Measurements from ENCODE around the gene TEKT3. TPM values are rescaled to one million over a fixed set of nuclear protein-coding genes. Genes with fewer than 3 reads are reported as not detected.

The TEKT3 gene
- total RNA-seq, 1 donor from 2014 or later = not detected

DNA sequence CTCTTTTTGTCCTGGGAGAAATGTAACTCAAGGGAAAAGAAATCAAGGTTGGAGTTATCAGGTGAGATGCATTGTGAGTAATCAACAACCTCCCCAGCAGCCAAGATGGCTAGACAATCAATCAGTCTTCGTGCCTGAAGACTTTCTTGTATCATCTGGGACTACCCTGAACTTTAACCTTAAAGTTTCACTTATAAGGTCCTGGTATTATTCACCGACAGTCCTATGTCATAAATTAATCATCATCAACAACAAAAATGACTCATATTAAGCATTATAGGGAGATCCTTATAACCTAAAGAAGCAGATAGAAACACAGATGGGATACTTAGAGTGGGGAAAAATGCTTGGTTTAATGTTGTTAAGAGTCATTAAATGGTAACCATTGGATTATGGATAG lies 7.7 kb upstream of the TEKT3 start:
- FAIRE-seq (no peak), DNase-seq (ENCODE audit: low read depth) (peak; percentile 79)
- no peaks in the 10 kb centered on the region for H3K36me3 ChIP-seq (ENCODE audit: control insufficient read depth, insufficient read depth, low read length)

DNA sequence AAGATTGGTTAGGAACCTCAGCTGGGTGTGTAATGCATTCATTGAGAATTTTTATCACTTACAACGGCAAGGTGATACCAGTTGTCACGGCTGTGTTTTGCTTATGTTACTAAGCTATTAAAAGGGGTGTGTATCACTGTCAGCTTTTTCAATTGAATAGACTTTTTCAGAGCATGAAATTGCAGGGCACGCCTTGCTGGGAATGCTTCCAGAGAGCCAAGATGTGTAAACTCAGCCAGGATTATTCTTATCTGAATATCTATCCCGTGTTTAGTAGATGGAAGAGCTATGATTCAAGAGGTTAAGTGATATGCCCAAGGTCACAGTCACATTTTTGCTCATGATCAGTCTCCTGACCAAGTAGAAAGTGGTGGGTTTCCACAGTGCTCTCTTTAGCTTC lies 6.6 kb upstream of the TEKT3 start:
- Histone ChIP-seq H3K27me3 (ENCODE audit: control insufficient read depth, insufficient read depth, low read length) (no peaks in the 10 kb centered on the region), H3K36me3 (ENCODE audit: control insufficient read depth, insufficient read depth, low read length) (no peaks in the 10 kb centered on the region), H3K4me3 (ENCODE audit: low read depth, low read length) (no peak overlapping the region)
- no peak for TF ChIP-seq CTCF (IDR thresholded peaks at IDR 0.05; ENCODE audit: insufficient read depth, low read length, severe bottlenecking)
- peak; percentile 44 for DNase-seq (ENCODE audit: low read depth)
- FAIRE-seq = no peak

More for the DNA sequence above, 7.7 kb upstream of the TEKT3 start:
- Histone ChIP-seq H3K27me3 (ENCODE audit: control insufficient read depth, insufficient read depth, low read length) (no peaks in the 10 kb centered on the region), H3K4me3 (ENCODE audit: low read depth, low read length) (no peak overlapping the region)
- no peak for TF ChIP-seq CTCF (IDR thresholded peaks at IDR 0.05; ENCODE audit: insufficient read depth, low read length, severe bottlenecking)

- DNase-seq (ENCODE audit: low read depth) = no peak
- no peak for TF ChIP-seq CTCF (IDR thresholded peaks at IDR 0.05; ENCODE audit: insufficient read depth, low read length, severe bottlenecking)
- Histone ChIP-seq H3K4me3 (ENCODE audit: low read depth, low read length) (no peak overlapping the region), H3K27me3 (ENCODE audit: control insufficient read depth, insufficient read depth, low read length) (peaks cover 8% of the 10 kb centered on the region), H3K36me3 (ENCODE audit: control insufficient read depth, insufficient read depth, low read length) (no peaks in the 10 kb centered on the region)
- FAIRE-seq = no peak
These were observed 4.7 kb upstream of the TEKT3 start for GRCh38 chr17:15346066-15346595.

DNA sequence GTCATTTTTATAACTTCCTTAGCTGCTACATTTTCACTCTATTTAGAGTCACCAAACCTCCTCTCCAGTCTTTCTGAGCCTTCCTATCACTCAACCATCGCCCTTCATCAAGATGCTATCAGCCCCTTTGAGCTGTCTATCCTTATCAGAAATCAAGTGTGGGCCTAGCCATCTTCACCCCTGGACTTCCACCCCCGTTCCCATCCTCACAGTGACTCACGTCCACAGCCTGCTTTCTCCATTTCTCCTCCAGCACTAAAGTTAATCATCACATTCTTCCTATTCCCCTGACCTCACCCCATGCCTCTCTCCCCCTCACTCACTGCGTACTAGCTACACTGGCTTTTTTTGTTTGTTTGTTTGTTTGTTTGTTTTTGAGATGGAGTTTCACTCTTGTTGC lies 2.4 kb upstream of the TEKT3 start:
- H3K27me3 ChIP-seq (ENCODE audit: control insufficient read depth, insufficient read depth, low read length) = peaks cover 11% of the 10 kb centered on the region
- TF ChIP-seq CTCF (IDR thresholded peaks at IDR 0.05; ENCODE audit: insufficient read depth, low read length, severe bottlenecking) = no peak
- H3K4me3 ChIP-seq (ENCODE audit: low read depth, low read length) = no peak overlapping the region
- peak; percentile 45 for DNase-seq (ENCODE audit: low read depth)
- no peaks in the 10 kb centered on the region for H3K36me3 ChIP-seq (ENCODE audit: control insufficient read depth, insufficient read depth, low read length)
- no peak for FAIRE-seq

DNA sequence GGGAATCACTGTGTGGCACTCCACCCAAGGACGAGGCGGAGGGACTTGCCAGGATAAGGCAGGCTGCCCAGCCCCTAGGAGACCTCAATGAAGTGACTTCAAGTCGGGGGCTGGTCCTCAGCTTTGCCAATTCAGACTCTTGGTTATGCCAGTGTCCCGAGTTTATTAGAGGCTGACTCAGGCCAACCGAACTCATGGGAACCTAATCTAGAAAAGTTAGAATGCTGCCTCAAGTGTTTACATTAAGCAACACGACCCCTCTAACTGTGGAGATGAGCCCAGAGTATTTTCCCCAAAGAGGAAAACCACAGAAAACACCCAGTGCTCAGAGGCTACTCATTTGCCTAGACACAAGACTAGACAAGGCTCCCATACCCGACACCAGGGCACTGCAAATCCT lies 1.1 kb upstream of the TEKT3 start:
- DNase-seq (ENCODE audit: low read depth) (peak; percentile 41), FAIRE-seq (no peak)
- Histone ChIP-seq H3K4me3 (ENCODE audit: low read depth, low read length) (no peak overlapping the region), H3K27me3 (ENCODE audit: control insufficient read depth, insufficient read depth, low read length) (peaks cover 11% of the 10 kb centered on the region), H3K36me3 (ENCODE audit: control insufficient read depth, insufficient read depth, low read length) (no peaks in the 10 kb centered on the region)
- no peak for TF ChIP-seq CTCF (IDR thresholded peaks at IDR 0.05; ENCODE audit: insufficient read depth, low read length, severe bottlenecking)

GRCh38 chr17:15341966-15342365 lies 569 bp upstream of the TEKT3 start:
- FAIRE-seq (no peak), DNase-seq (ENCODE audit: low read depth) (peak; percentile 32)
- Histone ChIP-seq H3K4me3 (ENCODE audit: low read depth, low read length) (no peak overlapping the region), H3K27me3 (ENCODE audit: control insufficient read depth, insufficient read depth, low read length) (peaks cover 11% of the 10 kb centered on the region), H3K36me3 (ENCODE audit: control insufficient read depth, insufficient read depth, low read length) (no peaks in the 10 kb centered on the region)
- no peak for TF ChIP-seq CTCF (IDR thresholded peaks at IDR 0.05; ENCODE audit: insufficient read depth, low read length, severe bottlenecking)

Measured in bronchial epithelial cell (primary cell).